Urinary bladder (tissue), 4 donors: ENCODE measurements around the gene MTMR3. TPM values are rescaled to one million over a fixed set of nuclear protein-coding genes. Genes with fewer than 3 reads are reported as not detected.
"Not testable (repeated sequence)": the region's sequence is repeated elsewhere in the genome, so short reads cannot be mapped to it uniquely, and the experiment has no call there.

ENCODE experiments used
- DNase-seq: peaks from one replicate; pipeline ENCODE4 v3.0.0-alpha.2; 2015; ENCODE audit errors: extremely low spot score
- H3K27ac ChIP-seq: one replicate; pipeline ENCODE4 v1.5.1; 2013; ENCODE audit warnings: low read depth, mild to moderate bottlenecking, moderate library complexity
- H3K36me3 ChIP-seq: one replicate; pipeline ENCODE4 v1.6.1; 2013; ENCODE audit warnings: mild to moderate bottlenecking, moderate library complexity; ENCODE audit not compliant: insufficient read depth
- H3K4me1 ChIP-seq: one replicate; pipeline ENCODE4 v1.6.1; 2013; ENCODE audit warnings: mild to moderate bottlenecking, moderate library complexity; ENCODE audit not compliant: insufficient read depth
- H3K4me3 ChIP-seq: one replicate; pipeline ENCODE4 v1.5.1; 2013; ENCODE audit warnings: low read depth, low read length
- WGBS: extraction: QIAGEN DNeasy Blood & Tissue Kit; methylation state at CpG from one replicate; pipeline ENCODE4 v1.1.7; 2013; 5-methylcytosine and 5-hydroxymethylcytosine counted together
- polyA plus RNA-seq: library from polyadenylated mRNA; stranded (reverse); fragments of 200-250 nt; gene quantifications from one replicate; pipeline ENCODE4 v1.2.3, GENCODE V29; 2013
- total RNA-seq: library from RNA; depleted of rRNA; stranded (reverse); fragments of >200 nt; gene quantifications from one replicate; pipeline ENCODE4 v1.2.3, GENCODE V29; 2014
- donor health status: healthy with polysubstance abuse.
- donor health status: healthy.

The MTMR3 gene
- total and polyA plus RNA-seq, 2 donors: 17.8 to 62.7 TPM

GRCh38 chr22:29855611-29856181 lies 27.3 kb upstream of the MTMR3 start:
- no peak for DNase-seq
- H3K36me3 ChIP-seq: no peaks in the 10 kb centered on the region
- H3K4me1 ChIP-seq: no peaks in the 10 kb centered on the region
- WGBS: 61% methylated on average over 10 of the region's 10 CpGs
- no peak overlapping the region for H3K27ac ChIP-seq
- no peak overlapping the region for H3K4me3 ChIP-seq

GRCh38 chr22:29856496-29856895 lies 26.5 kb upstream of the MTMR3 start:
- DNase-seq: no peak
- no peak overlapping the region for H3K4me3 ChIP-seq
- 64% methylated on average over 3 of the region's 3 CpGs for WGBS
- no peaks in the 10 kb centered on the region for H3K4me1 ChIP-seq
- no peaks in the 10 kb centered on the region for H3K36me3 ChIP-seq
- no peak overlapping the region for H3K27ac ChIP-seq

GRCh38 chr22:29859030-29859429 lies 23.9 kb upstream of the MTMR3 start:
- not testable (repeated sequence) for H3K27ac ChIP-seq, H3K4me1 ChIP-seq, H3K4me3 ChIP-seq, H3K36me3 ChIP-seq, DNase-seq
- 72% methylated on average over 9 of the region's 9 CpGs for WGBS

- H3K27ac ChIP-seq: no peak overlapping the region
- no peak for DNase-seq
- 76% methylated on average over 2 of the region's 2 CpGs for WGBS
- no peak overlapping the region for H3K4me3 ChIP-seq
- no peaks in the 10 kb centered on the region for H3K36me3 ChIP-seq
- no peaks in the 10 kb centered on the region for H3K4me1 ChIP-seq
These were observed 22.8 kb upstream of the MTMR3 start for GRCh38 chr22:29860006-29860766.

GRCh38 chr22:29861672-29862297 lies 21.2 kb upstream of the MTMR3 start:
- Histone ChIP-seq H3K4me3 (no peak overlapping the region), H3K27ac (no peak overlapping the region), H3K36me3 (no peaks in the 10 kb centered on the region), H3K4me1 (no peaks in the 10 kb centered on the region)
- 86% methylated on average over 2 of the region's 2 CpGs for WGBS
- DNase-seq: no peak

GRCh38 chr22:29865572-29865971 lies 17.4 kb upstream of the MTMR3 start:
- H3K27ac ChIP-seq, H3K36me3 ChIP-seq, H3K4me3 ChIP-seq, DNase-seq, H3K4me1 ChIP-seq: not testable (repeated sequence)
- 90% methylated on average over 13 of the region's 13 CpGs for WGBS

- H3K4me3 ChIP-seq: no peak overlapping the region
- H3K36me3 ChIP-seq: no peaks in the 10 kb centered on the region
These were observed 15.7 kb upstream of the MTMR3 start for GRCh38 chr22:29867260-29867659.

GRCh38 chr22:29867851-29868250 lies 15.1 kb upstream of the MTMR3 start:
- DNase-seq: no peak
- no peak overlapping the region for H3K4me3 ChIP-seq
- WGBS: 85% methylated on average over 3 of the region's 3 CpGs
- no peaks in the 10 kb centered on the region for H3K36me3 ChIP-seq
- no peaks in the 10 kb centered on the region for H3K4me1 ChIP-seq
- H3K27ac ChIP-seq: no peak overlapping the region

More at GRCh38 chr22:29867260-29867659, 15.7 kb upstream of the MTMR3 start:
- Histone ChIP-seq H3K27ac (no peak overlapping the region), H3K4me1 (no peaks in the 10 kb centered on the region)
- DNase-seq: no peak

- H3K36me3 ChIP-seq: no peaks in the 10 kb centered on the region
- H3K4me1 ChIP-seq: no peaks in the 10 kb centered on the region
- 59% methylated on average over 3 of the region's 3 CpGs for WGBS
- no peak overlapping the region for H3K27ac ChIP-seq
- no peak for DNase-seq
- H3K4me3 ChIP-seq: no peak overlapping the region
These were observed 12.4 kb upstream of the MTMR3 start for GRCh38 chr22:29870574-29870973.

- Histone ChIP-seq H3K36me3 (no peaks in the 10 kb centered on the region), H3K27ac (no peak overlapping the region), H3K4me1 (no peaks in the 10 kb centered on the region), H3K4me3 (no peak overlapping the region)
- WGBS: 40% methylated on average over 5 of the region's 5 CpGs
- DNase-seq: no peak
These were observed 11.3 kb upstream of the MTMR3 start for GRCh38 chr22:29871684-29872083.

- no peaks in the 10 kb centered on the region for H3K4me1 ChIP-seq
- H3K36me3 ChIP-seq: no peaks in the 10 kb centered on the region
- no peak overlapping the region for H3K4me3 ChIP-seq
- no peak for DNase-seq
- H3K27ac ChIP-seq: no peak overlapping the region
- WGBS: 96% methylated on average over 3 of the region's 3 CpGs
These were observed 10.7 kb upstream of the MTMR3 start for GRCh38 chr22:29872144-29872893.

GRCh38 chr22:29872989-29873388 lies 10.0 kb upstream of the MTMR3 start:
- no peaks in the 10 kb centered on the region for H3K4me1 ChIP-seq
- no peak for DNase-seq
- no peak overlapping the region for H3K27ac ChIP-seq
- H3K36me3 ChIP-seq: no peaks in the 10 kb centered on the region
- WGBS: 81% methylated on average over 5 of the region's 5 CpGs
- no peak overlapping the region for H3K4me3 ChIP-seq

GRCh38 chr22:29873943-29874342 lies 9.0 kb upstream of the MTMR3 start:
- 77% methylated on average over 2 of the region's 2 CpGs for WGBS

More at GRCh38 chr22:29873943-29874342, 9.0 kb upstream of the MTMR3 start:
- Histone ChIP-seq H3K27ac (no peak overlapping the region), H3K4me1 (no peaks in the 10 kb centered on the region), H3K36me3 (no peaks in the 10 kb centered on the region), H3K4me3 (no peak overlapping the region)
- no peak for DNase-seq
